ENCODE data around the gene TPRX1.
"Not testable (repeated sequence)": the region's sequence is repeated elsewhere in the genome, so short reads cannot be mapped to it uniquely, and the experiment has no call there.

Gene TPRX1

GRCh38 chr19:47818221-47818620 is 13.9 kb upstream of the TPRX1 start:
- not testable (repeated sequence) for H3K9me3 ChIP-seq (ENCODE audit: control insufficient read depth, insufficient read depth, low read length); H3K9ac ChIP-seq (ENCODE audit: low read depth, low read length); H3K36me3 ChIP-seq (ENCODE audit: insufficient read depth, low read length)
- peaks cover 23% of the 10 kb centered on the region for H3K4me1 ChIP-seq (ENCODE audit: insufficient read depth, low read length)

- H3K9ac ChIP-seq (ENCODE audit: low read depth, low read length); H3K36me3 ChIP-seq (ENCODE audit: insufficient read depth, low read length); H3K9me3 ChIP-seq (ENCODE audit: control insufficient read depth, insufficient read depth, low read length): not testable (repeated sequence)
- peaks cover 21% of the 10 kb centered on the region for H3K4me1 ChIP-seq (ENCODE audit: insufficient read depth, low read length)
Measured at GRCh38 chr19:47816270-47816669, 11.9 kb upstream of the TPRX1 start.

GRCh38 chr19:47813995-47814328 is 9.6 kb upstream of the TPRX1 start:
- Histone ChIP-seq H3K9me3 (ENCODE audit: control insufficient read depth, insufficient read depth, low read length) (no peaks in the 10 kb centered on the region), H3K9ac (ENCODE audit: low read depth, low read length) (no peak overlapping the region), H3K4me1 (ENCODE audit: insufficient read depth, low read length) (0 out of 2 replicates have a peak, but pooled peaks cover 5% of the 10 kb centered on the region), H3K36me3 (ENCODE audit: insufficient read depth, low read length) (no peaks in the 10 kb centered on the region)

GRCh38 chr19:47813304-47813994 is 9.1 kb upstream of the TPRX1 start:
- Histone ChIP-seq H3K9me3 (ENCODE audit: control insufficient read depth, insufficient read depth, low read length) (no peaks in the 10 kb centered on the region), H3K36me3 (ENCODE audit: insufficient read depth, low read length) (no peaks in the 10 kb centered on the region), H3K4me1 (ENCODE audit: insufficient read depth, low read length) (0 out of 2 replicates have a peak, but pooled peaks cover 5% of the 10 kb centered on the region), H3K9ac (ENCODE audit: low read depth, low read length) (no peak overlapping the region)

- Histone ChIP-seq H3K9me3 (ENCODE audit: control insufficient read depth, insufficient read depth, low read length) (no peaks in the 10 kb centered on the region), H3K4me1 (ENCODE audit: insufficient read depth, low read length) (no peaks in the 10 kb centered on the region), H3K9ac (ENCODE audit: low read depth, low read length) (no peak overlapping the region), H3K36me3 (ENCODE audit: insufficient read depth, low read length) (no peaks in the 10 kb centered on the region)
Measured at GRCh38 chr19:47806435-47806834, 2.1 kb upstream of the TPRX1 start.

- H3K36me3 ChIP-seq (ENCODE audit: insufficient read depth, low read length), result no peaks in the 10 kb centered on the region
- H3K9me3 ChIP-seq (ENCODE audit: control insufficient read depth, insufficient read depth, low read length), result no peaks in the 10 kb centered on the region
- no peaks in the 10 kb centered on the region for H3K4me1 ChIP-seq (ENCODE audit: insufficient read depth, low read length)
- H3K9ac ChIP-seq (ENCODE audit: low read depth, low read length), result no peak overlapping the region
Measured at GRCh38 chr19:47805313-47805712, 962 bp upstream of the TPRX1 start.

- not testable (repeated sequence) for H3K9me3 ChIP-seq (ENCODE audit: control insufficient read depth, insufficient read depth, low read length); H3K4me1 ChIP-seq (ENCODE audit: insufficient read depth, low read length); H3K36me3 ChIP-seq (ENCODE audit: insufficient read depth, low read length); H3K9ac ChIP-seq (ENCODE audit: low read depth, low read length)
Measured at GRCh38 chr19:47803671-47804070, 680 bp downstream of the TPRX1 start.

- H3K36me3 ChIP-seq (ENCODE audit: insufficient read depth, low read length); H3K4me1 ChIP-seq (ENCODE audit: insufficient read depth, low read length); H3K9me3 ChIP-seq (ENCODE audit: control insufficient read depth, insufficient read depth, low read length); H3K9ac ChIP-seq (ENCODE audit: low read depth, low read length): not testable (repeated sequence)
Measured at GRCh38 chr19:47803148-47803547, 1.2 kb downstream of the TPRX1 start.

- no peak overlapping the region for H3K9ac ChIP-seq (ENCODE audit: low read depth, low read length)
- H3K9me3 ChIP-seq (ENCODE audit: control insufficient read depth, insufficient read depth, low read length), result no peaks in the 10 kb centered on the region
- H3K4me1 ChIP-seq (ENCODE audit: insufficient read depth, low read length), result no peaks in the 10 kb centered on the region
- H3K36me3 ChIP-seq (ENCODE audit: insufficient read depth, low read length), result no peaks in the 10 kb centered on the region
Measured at GRCh38 chr19:47802521-47803043, 1.8 kb downstream of the TPRX1 start.

GRCh38 chr19:47801270-47801669 is 3.1 kb downstream of the TPRX1 start:
- Histone ChIP-seq H3K9me3 (ENCODE audit: control insufficient read depth, insufficient read depth, low read length) (no peaks in the 10 kb centered on the region), H3K36me3 (ENCODE audit: insufficient read depth, low read length) (no peaks in the 10 kb centered on the region), H3K9ac (ENCODE audit: low read depth, low read length) (no peak overlapping the region), H3K4me1 (ENCODE audit: insufficient read depth, low read length) (no peaks in the 10 kb centered on the region)

GRCh38 chr19:47798904-47799266 is 5.5 kb downstream of the TPRX1 start:
- Histone ChIP-seq H3K9ac (ENCODE audit: low read depth, low read length) (no peak overlapping the region), H3K36me3 (ENCODE audit: insufficient read depth, low read length) (no peaks in the 10 kb centered on the region), H3K9me3 (ENCODE audit: control insufficient read depth, insufficient read depth, low read length) (no peaks in the 10 kb centered on the region), H3K4me1 (ENCODE audit: insufficient read depth, low read length) (no peaks in the 10 kb centered on the region)

- Histone ChIP-seq H3K36me3 (ENCODE audit: insufficient read depth, low read length) (no peaks in the 10 kb centered on the region), H3K4me1 (ENCODE audit: insufficient read depth, low read length) (no peaks in the 10 kb centered on the region), H3K9ac (ENCODE audit: low read depth, low read length) (no peak overlapping the region), H3K9me3 (ENCODE audit: control insufficient read depth, insufficient read depth, low read length) (no peaks in the 10 kb centered on the region)
Measured at GRCh38 chr19:47797996-47798903, 6.1 kb downstream of the TPRX1 start.

GRCh38 chr19:47796785-47797184 is 7.6 kb downstream of the TPRX1 start:
- H3K4me1 ChIP-seq (ENCODE audit: insufficient read depth, low read length), result no peaks in the 10 kb centered on the region
- H3K9ac ChIP-seq (ENCODE audit: low read depth, low read length), result no peak overlapping the region
- no peaks in the 10 kb centered on the region for H3K36me3 ChIP-seq (ENCODE audit: insufficient read depth, low read length)
- no peaks in the 10 kb centered on the region for H3K9me3 ChIP-seq (ENCODE audit: control insufficient read depth, insufficient read depth, low read length)

- Histone ChIP-seq H3K36me3 (ENCODE audit: insufficient read depth, low read length) (no peaks in the 10 kb centered on the region), H3K9ac (ENCODE audit: low read depth, low read length) (no peak overlapping the region), H3K9me3 (ENCODE audit: control insufficient read depth, insufficient read depth, low read length) (no peaks in the 10 kb centered on the region), H3K4me1 (ENCODE audit: insufficient read depth, low read length) (no peaks in the 10 kb centered on the region; the same call in 1 of the 2 replicates)
Measured at GRCh38 chr19:47794526-47794925, 9.8 kb downstream of the TPRX1 start.

- H3K9me3 ChIP-seq (ENCODE audit: control insufficient read depth, insufficient read depth, low read length), result no peaks in the 10 kb centered on the region
- no peaks in the 10 kb centered on the region for H3K36me3 ChIP-seq (ENCODE audit: insufficient read depth, low read length)
- no peak overlapping the region for H3K9ac ChIP-seq (ENCODE audit: low read depth, low read length)
- no peaks in the 10 kb centered on the region; the same call in 1 of the 2 replicates for H3K4me1 ChIP-seq (ENCODE audit: insufficient read depth, low read length)
Measured at GRCh38 chr19:47792616-47793015, 11.7 kb downstream of the TPRX1 start.
